CD4-positive, alpha-beta T cell treated with Interleukin-6 at 100 ng/mL for 8 hours (primary cell): Measurements from ENCODE around the gene LCN1.

Source experiments
- DNase-seq: peaks from one replicate; pipeline ENCODE4 v3.0.0-alpha.2; 2020; ENCODE audit warnings: mixed read lengths, low spot score

Gene LCN1

DNA sequence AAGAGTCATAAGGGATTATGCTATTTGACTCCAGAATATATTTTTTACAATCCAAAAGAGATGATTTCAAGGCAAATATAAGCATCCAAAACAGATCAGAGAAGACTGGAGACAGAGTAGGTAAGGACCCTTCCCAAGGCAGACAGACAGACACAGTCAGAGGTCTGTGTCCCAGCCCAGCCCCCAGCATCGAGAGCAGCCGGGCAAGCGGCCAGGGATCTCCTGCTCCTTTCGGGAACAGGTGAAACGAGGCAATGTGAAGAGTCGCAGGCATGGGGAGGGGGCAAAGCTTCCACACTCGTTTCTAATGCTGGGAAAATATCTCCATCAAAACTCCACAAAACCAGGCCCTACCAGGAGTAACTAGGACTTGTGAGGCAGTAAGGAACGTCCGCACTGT lies 46.1 kb downstream of the LCN1 start:
- no peak for DNase-seq

DNA sequence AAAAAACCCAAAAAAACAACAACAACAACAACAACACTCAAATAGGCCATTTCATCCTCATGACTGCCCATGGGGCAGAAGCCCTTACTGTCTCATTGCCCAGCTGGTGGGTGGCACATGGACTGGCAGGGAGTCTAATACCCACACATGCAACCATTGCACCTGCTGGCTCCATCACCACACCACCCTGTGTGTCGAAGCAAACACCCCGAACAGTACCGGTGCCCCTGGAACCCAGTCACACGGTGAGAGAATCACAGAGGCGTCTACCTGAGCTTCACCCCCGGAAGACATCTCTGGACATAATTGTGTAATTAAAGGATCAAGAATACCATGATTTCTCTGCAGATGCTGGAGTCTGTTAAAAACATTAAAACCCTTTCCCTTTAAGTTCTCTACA lies 46.8 kb downstream of the LCN1 start:
- no peak for DNase-seq

DNA sequence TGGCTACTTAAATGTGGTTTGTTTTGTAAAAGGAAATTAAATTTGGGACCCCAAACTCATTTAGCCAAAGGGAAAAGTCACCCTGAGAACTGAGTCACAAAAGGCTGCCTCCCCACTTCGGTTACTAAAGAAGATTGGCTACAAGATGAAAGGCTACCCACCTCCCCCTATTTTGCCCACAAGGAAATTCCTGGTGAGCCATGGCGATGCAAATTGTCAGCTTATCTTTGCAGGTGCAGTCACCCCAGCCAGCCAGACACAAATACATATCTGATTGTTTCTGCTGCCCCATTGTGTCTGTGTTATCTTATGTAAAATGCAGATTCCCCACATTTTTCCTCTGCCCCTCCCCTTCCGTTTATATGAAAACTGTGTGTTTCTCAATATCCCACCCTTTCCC lies 49.2 kb downstream of the LCN1 start:
- no peak for DNase-seq

DNA sequence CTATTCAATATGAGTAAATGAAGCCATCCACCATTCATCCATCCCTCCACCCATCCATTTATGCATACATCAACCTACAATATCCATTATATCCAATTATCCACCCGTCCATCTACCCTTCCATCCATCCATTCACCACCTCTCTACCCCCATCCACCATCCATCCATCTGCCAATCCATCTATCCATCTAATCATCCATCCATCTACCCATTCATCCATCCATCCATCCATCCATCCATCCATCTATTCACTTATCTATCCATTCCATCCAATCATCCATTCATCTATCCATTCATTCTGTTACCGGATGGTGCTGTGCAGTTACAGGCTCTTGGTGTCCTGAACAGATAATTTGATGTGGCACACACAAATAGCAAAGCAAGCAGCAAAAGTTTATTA lies 51.0 kb downstream of the LCN1 start:
- DNase-seq: no peak

DNA sequence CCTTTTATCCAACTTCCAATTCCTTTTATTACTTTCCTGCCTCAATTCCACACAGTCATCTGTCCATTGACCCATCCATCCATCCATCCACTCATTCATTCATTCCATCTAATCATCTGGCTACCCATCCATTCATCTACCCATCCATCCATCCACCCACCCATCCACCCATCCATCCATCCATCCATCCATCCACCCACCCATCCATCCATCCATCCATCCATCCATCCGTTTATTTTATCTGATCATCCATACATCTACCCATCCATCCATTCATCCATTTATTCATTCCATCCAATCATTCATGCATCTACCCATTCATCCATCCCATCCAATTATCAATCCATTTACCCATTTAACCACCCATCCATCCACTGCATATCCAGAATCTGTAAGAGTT lies 51.9 kb downstream of the LCN1 start:
- DNase-seq: no peak

DNA sequence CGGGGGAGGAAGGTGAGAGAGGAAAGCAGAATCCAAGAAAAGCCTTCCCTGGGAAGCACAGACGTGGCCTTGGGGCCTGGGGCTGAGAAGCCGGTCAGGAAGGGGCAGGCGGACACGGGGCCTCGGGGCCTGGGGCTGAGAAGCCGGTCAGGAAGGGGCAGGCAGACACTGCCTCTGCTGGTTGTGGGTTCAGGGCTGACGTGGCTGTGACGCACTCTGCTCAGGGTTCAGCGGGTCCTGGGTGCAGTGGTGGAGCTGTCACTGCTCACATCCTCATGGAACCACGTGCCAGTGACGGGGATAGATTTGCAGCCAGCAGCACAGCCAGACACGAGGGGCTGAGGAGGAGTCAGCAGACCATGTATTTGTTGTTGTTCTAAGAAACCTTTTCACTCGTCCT lies 53.1 kb downstream of the LCN1 start:
- no peak for DNase-seq

DNA sequence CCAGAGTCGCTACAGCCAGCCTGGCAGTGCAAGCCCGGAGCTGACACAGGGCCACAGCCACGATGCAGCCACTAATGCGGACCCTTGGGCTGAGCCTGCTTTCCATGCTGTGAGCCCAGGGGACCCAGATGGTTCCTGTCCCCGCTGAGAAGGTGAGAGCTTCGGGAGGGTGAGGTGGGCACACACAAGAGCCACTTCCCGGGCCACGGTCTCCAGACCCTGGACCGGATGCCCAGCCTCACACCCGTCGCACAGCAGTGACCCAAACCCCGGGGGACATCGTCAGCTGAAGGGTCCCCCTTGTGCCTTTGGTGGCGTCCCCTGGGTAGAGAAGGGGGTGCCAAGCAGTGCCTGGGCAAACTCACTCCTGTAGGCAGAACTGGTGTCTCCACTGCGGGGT lies 53.7 kb downstream of the LCN1 start:
- no peak for DNase-seq
